Measurements from ENCODE around the gene RNASE13. TPM values are rescaled to one million over a fixed set of nuclear protein-coding genes. Genes with fewer than 3 reads are reported as not detected.

The RNASE13 gene
- total RNA-seq, 2 experiments from 2014 or later, result not detected

- Mint-ChIP-seq H3K27ac (no peak overlapping the region), H3K4me3 (no peak overlapping the region), H3K36me3 (ENCODE audit: low read depth) (no peaks in the 10 kb centered on the region), H3K4me1 (ENCODE audit: low read depth) (no peaks in the 10 kb centered on the region), H3K27me3 (no peaks in the 10 kb centered on the region), H3K9me3 (no peaks in the 10 kb centered on the region)
- ChIA-PET CTCF (interaction anchor here (0.7 to 7.1 kb wide), 6 partner anchors 8 to 38 kb away, joined by 3 to 76 read pairs (median 4); no protein-coding TSS in a partner anchor), POLR2A (no interaction called here)
- DNase-seq, result no peak
- intact Hi-C loops (cut with micrococcal nuclease), result no loop called here
- ATAC-seq, result no peak
- no peak for TF ChIP-seq CTCF (IDR thresholded peaks at IDR 0.05)
These were observed 2.1 kb downstream of the RNASE13 start for GRCh38 chr14:21032326-21033132.

- ChIA-PET POLR2A (no interaction called here), CTCF (interaction anchor here (0.6 to 7.1 kb wide), 5 partner anchors 10 to 62 kb away, joined by 3 to 76 read pairs (median 14); no protein-coding TSS in a partner anchor)
- no peak for DNase-seq
- Mint-ChIP-seq H3K36me3 (ENCODE audit: low read depth) (no peaks in the 10 kb centered on the region), H3K4me1 (ENCODE audit: low read depth) (no peaks in the 10 kb centered on the region), H3K27ac (no peak overlapping the region), H3K4me3 (no peak overlapping the region), H3K27me3 (no peaks in the 10 kb centered on the region), H3K9me3 (no peaks in the 10 kb centered on the region)
- intact Hi-C loops (cut with micrococcal nuclease), result no loop called here
- no peak for ATAC-seq
- no peak for TF ChIP-seq CTCF (IDR thresholded peaks at IDR 0.05)
These were observed 4.1 kb downstream of the RNASE13 start for GRCh38 chr14:21030531-21030930.

GRCh38 chr14:21029917-21030316 is 4.7 kb downstream of the RNASE13 start, which contains the start of gene TPPP2:
Gene TPPP2 (plus strand): TSS chr14:21030217. CDS start chr14:21030582, 365 bp downstream.
- DNase-seq (no peak), ATAC-seq (no peak)
- H3K4me1 Mint-ChIP-seq (ENCODE audit: low read depth), result peaks cover 2% of the 10 kb centered on the region
- intact Hi-C loops (cut with micrococcal nuclease), result no loop called here
- H3K4me3 Mint-ChIP-seq, result no peak within 1 kb of the TSS
- no peak for TF ChIP-seq CTCF (IDR thresholded peaks at IDR 0.05)
- ChIA-PET CTCF (interaction anchor here (0.6 to 5.4 kb wide), 6 partner anchors 10 to 63 kb away, joined by 3 to 38 read pairs (median 4); no protein-coding TSS in a partner anchor), POLR2A (no interaction called here)
- no peaks in the 10 kb centered on the region for H3K27me3 Mint-ChIP-seq
- no peaks in the 10 kb centered on the region for H3K36me3 Mint-ChIP-seq (ENCODE audit: low read depth)
- no peaks in the 10 kb centered on the region for H3K9me3 Mint-ChIP-seq
- no peak within 1 kb of the TSS for H3K27ac Mint-ChIP-seq

GRCh38 chr14:21026988-21027315 is 7.7 kb downstream of the RNASE13 start:
- no peak overlapping the region for H3K4me3 Mint-ChIP-seq
- CTCF ChIA-PET, result interaction anchor here (2.2 to 5.4 kb wide), 3 partner anchors 13 to 65 kb away, joined by 7 to 38 read pairs (median 10); no protein-coding TSS in a partner anchor
- intact Hi-C loops (cut with micrococcal nuclease), result no loop called here

More at GRCh38 chr14:21026988-21027315, 7.7 kb downstream of the RNASE13 start:
- H3K27ac Mint-ChIP-seq, result no peak overlapping the region
- POLR2A ChIA-PET, result no interaction called here
- H3K4me1 Mint-ChIP-seq (ENCODE audit: low read depth), result peaks cover 12% of the 10 kb centered on the region
- DNase-seq (no peak), ATAC-seq (no peak)
- no peaks in the 10 kb centered on the region for H3K9me3 Mint-ChIP-seq
- H3K36me3 Mint-ChIP-seq (ENCODE audit: low read depth), result no peaks in the 10 kb centered on the region
- H3K27me3 Mint-ChIP-seq, result peaks cover 2% of the 10 kb centered on the region
- TF ChIP-seq CTCF (IDR thresholded peaks at IDR 0.05), result no peak
